GM10266 (cell line): ENCODE measurements around the gene SLC25A5.

ENCODE experiments used
- DNase-seq: peaks from one replicate; pipeline ENCODE4 v3.0.0; 2012; ENCODE audit errors: extremely low spot score
- TF ChIP-seq, protein P1 (sequence below): IDR thresholded peaks from 2 replicates; pipeline ENCODE4 v1.5.1; 2012; ENCODE audit warnings: mild to moderate bottlenecking, low read depth; ENCODE audit not compliant: control insufficient read depth, insufficient read depth; ENCODE audit errors: missing control alignments

Gene SLC25A5

GRCh38 chrX:119505945-119506344, 37.7 kb downstream of the SLC25A5 start:
- TF ChIP-seq, protein P1, sequence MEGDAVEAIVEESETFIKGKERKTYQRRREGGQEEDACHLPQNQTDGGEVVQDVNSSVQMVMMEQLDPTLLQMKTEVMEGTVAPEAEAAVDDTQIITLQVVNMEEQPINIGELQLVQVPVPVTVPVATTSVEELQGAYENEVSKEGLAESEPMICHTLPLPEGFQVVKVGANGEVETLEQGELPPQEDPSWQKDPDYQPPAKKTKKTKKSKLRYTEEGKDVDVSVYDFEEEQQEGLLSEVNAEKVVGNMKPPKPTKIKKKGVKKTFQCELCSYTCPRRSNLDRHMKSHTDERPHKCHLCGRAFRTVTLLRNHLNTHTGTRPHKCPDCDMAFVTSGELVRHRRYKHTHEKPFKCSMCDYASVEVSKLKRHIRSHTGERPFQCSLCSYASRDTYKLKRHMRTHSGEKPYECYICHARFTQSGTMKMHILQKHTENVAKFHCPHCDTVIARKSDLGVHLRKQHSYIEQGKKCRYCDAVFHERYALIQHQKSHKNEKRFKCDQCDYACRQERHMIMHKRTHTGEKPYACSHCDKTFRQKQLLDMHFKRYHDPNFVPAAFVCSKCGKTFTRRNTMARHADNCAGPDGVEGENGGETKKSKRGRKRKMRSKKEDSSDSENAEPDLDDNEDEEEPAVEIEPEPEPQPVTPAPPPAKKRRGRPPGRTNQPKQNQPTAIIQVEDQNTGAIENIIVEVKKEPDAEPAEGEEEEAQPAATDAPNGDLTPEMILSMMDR: no peak
- no peak for DNase-seq

DNA sequence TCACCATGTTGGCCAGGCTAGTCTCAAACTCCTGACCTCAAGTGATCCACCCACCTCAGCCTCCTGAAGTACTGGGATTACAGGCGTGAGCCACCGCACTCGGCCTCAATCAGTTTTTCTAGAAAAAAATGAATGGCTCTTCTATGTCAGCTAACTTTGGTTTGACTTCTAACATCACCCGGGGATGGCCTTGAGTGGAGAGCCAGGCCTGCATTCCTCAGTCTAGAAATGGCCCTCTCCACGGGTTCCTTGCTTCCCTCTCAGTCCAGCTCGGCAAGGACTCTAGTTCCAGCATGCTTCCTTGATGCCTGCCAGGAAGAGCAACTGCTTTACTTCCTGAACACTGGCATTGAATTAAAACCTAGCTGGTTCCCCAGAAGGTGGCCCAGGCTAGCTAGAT, 39.0 kb downstream of the SLC25A5 start:
- TF ChIP-seq, protein P1: no peak
- DNase-seq: no peak

- TF ChIP-seq, protein P1: peak; percentile 62
These were observed 44.0 kb downstream of the SLC25A5 start for GRCh38 chrX:119512146-119512800.

GRCh38 chrX:119516157-119516702, 48.0 kb downstream of the SLC25A5 start:
- peak; percentile 58 for DNase-seq
- TF ChIP-seq, protein P1: peak; percentile 81

More at GRCh38 chrX:119512146-119512800, 44.0 kb downstream of the SLC25A5 start:
- DNase-seq: peak; percentile 54

GRCh38 chrX:119518371-119518770, 50.1 kb downstream of the SLC25A5 start:
- no peak for DNase-seq
- TF ChIP-seq, protein P1: no peak
